ENCODE measurements around the gene COBLL1.

COBLL1 gene

GRCh38 chr2:164781394-164781793 is 60.2 kb downstream of the COBLL1 start:
- TF ChIP-seq, protein P1, sequence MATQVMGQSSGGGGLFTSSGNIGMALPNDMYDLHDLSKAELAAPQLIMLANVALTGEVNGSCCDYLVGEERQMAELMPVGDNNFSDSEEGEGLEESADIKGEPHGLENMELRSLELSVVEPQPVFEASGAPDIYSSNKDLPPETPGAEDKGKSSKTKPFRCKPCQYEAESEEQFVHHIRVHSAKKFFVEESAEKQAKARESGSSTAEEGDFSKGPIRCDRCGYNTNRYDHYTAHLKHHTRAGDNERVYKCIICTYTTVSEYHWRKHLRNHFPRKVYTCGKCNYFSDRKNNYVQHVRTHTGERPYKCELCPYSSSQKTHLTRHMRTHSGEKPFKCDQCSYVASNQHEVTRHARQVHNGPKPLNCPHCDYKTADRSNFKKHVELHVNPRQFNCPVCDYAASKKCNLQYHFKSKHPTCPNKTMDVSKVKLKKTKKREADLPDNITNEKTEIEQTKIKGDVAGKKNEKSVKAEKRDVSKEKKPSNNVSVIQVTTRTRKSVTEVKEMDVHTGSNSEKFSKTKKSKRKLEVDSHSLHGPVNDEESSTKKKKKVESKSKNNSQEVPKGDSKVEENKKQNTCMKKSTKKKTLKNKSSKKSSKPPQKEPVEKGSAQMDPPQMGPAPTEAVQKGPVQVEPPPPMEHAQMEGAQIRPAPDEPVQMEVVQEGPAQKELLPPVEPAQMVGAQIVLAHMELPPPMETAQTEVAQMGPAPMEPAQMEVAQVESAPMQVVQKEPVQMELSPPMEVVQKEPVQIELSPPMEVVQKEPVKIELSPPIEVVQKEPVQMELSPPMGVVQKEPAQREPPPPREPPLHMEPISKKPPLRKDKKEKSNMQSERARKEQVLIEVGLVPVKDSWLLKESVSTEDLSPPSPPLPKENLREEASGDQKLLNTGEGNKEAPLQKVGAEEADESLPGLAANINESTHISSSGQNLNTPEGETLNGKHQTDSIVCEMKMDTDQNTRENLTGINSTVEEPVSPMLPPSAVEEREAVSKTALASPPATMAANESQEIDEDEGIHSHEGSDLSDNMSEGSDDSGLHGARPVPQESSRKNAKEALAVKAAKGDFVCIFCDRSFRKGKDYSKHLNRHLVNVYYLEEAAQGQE (IDR thresholded peaks at IDR 0.05; ENCODE audit: insufficient read depth in 1 of 2, low read depth in 2 of 2, low read length in 2 of 2) = no peak
- TF ChIP-seq POLR2AphosphoS5 (IDR thresholded peaks at IDR 0.05; ENCODE audit: low read depth, low read length) = no peak
- TF ChIP-seq FOXP2 (optimal IDR thresholded peaks at IDR 0.05; ENCODE audit: borderline replicate concordance, extremely low read depth, extremely low read length, insufficient read depth) = no peak
- no peak for TF ChIP-seq TAF1 (IDR thresholded peaks at IDR 0.05; ENCODE audit: borderline replicate concordance, insufficient read depth, low read length)
- no peak for TF ChIP-seq SIN3A (IDR thresholded peaks at IDR 0.05; ENCODE audit: borderline replicate concordance, insufficient read depth, low read length)

DNA sequence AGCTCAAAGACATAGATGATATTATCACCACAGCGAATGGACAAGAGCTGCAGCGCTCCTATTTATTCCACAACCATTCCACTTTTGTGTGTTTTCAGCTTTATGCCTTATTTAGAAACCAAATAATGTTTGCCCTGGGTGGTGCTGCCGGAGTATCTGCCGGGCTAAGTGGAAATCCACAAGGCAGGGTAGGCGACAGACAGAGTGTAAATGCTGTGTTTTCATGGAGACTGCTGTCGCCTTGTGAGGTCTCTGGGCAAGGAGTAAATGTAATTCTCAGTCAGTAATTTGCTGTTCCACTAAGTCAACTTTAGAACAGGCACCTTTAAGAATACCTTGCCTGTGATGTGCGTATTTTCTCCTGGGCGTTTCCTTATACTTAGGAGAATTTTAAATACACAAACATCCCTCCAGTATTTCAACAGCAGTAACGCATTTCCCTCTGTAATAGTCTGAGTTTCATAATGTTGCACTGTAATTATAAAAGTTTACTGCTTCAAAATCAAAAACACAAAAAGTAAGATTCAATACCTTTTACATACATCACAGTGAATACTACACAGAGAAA is 60.9 kb downstream of the COBLL1 start:
- TF ChIP-seq, protein P1 (IDR thresholded peaks at IDR 0.05; ENCODE audit: insufficient read depth in 1 of 2, low read depth in 2 of 2, low read length in 2 of 2) = no peak
- TF ChIP-seq FOXP2 (optimal IDR thresholded peaks at IDR 0.05; ENCODE audit: borderline replicate concordance, extremely low read depth, extremely low read length, insufficient read depth) (no peak), SIN3A (IDR thresholded peaks at IDR 0.05; ENCODE audit: borderline replicate concordance, insufficient read depth, low read length) (no peak), POLR2AphosphoS5 (IDR thresholded peaks at IDR 0.05; ENCODE audit: low read depth, low read length) (no peak), TAF1 (IDR thresholded peaks at IDR 0.05; ENCODE audit: borderline replicate concordance, insufficient read depth, low read length) (no peak)

DNA sequence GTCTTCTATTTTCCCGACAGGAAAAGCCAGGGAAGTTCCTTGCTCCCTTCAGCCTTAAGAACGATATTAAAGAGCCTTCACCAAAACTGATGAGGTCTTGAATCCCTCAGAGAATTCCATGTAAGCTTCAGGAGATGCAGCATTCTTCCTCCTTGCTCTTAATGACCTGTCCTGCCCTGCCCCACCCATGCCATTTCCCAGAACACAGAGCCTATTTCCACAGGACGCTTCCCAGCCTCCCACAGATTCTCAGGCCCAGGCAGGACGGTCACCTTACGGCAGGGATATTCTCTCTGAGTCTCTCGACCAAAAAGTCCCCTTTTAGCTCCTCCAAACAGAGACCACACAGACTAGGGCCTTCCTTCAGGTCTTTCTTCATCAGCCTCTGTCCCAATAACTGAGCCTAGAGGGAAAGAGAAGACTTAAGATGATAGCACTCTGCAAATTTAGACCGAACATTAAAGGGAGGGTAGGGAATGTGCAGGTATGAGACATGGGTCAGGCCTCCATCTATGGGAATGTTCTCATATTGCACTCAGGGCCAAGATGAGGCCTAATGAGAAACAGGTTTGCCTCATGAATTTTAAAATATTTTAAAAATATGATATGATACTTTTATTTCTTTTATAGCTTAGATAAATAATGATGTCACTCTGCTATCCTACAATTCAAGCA is 62.1 kb downstream of the COBLL1 start:
- TF ChIP-seq, protein P1 (IDR thresholded peaks at IDR 0.05; ENCODE audit: insufficient read depth in 1 of 2, low read depth in 2 of 2, low read length in 2 of 2) = no peak
- TF ChIP-seq SIN3A (IDR thresholded peaks at IDR 0.05; ENCODE audit: borderline replicate concordance, insufficient read depth, low read length) = no peak
- no peak for TF ChIP-seq POLR2AphosphoS5 (IDR thresholded peaks at IDR 0.05; ENCODE audit: low read depth, low read length)
- TF ChIP-seq FOXP2 (optimal IDR thresholded peaks at IDR 0.05; ENCODE audit: borderline replicate concordance, extremely low read depth, extremely low read length, insufficient read depth) = no peak
- TF ChIP-seq TAF1 (IDR thresholded peaks at IDR 0.05; ENCODE audit: borderline replicate concordance, insufficient read depth, low read length) = no peak

- no peak for TF ChIP-seq POLR2AphosphoS5 (IDR thresholded peaks at IDR 0.05; ENCODE audit: low read depth, low read length)
- TF ChIP-seq FOXP2 (optimal IDR thresholded peaks at IDR 0.05; ENCODE audit: borderline replicate concordance, extremely low read depth, extremely low read length, insufficient read depth) = no peak
- TF ChIP-seq, protein P1 (IDR thresholded peaks at IDR 0.05; ENCODE audit: insufficient read depth in 1 of 2, low read depth in 2 of 2, low read length in 2 of 2) = no peak
- TF ChIP-seq TAF1 (IDR thresholded peaks at IDR 0.05; ENCODE audit: borderline replicate concordance, insufficient read depth, low read length) = no peak
- TF ChIP-seq SIN3A (IDR thresholded peaks at IDR 0.05; ENCODE audit: borderline replicate concordance, insufficient read depth, low read length) = no peak
These were observed 62.9 kb downstream of the COBLL1 start for GRCh38 chr2:164778723-164779122.
